A375 (cell line): ENCODE data around the gene SPAG5. TPM values are rescaled to one million over a fixed set of nuclear protein-coding genes. Genes with fewer than 3 reads are reported as not detected.

Source experiments
- total RNA-seq: library from RNA; depleted of rRNA; stranded (reverse); fragments of >200 nt; shearing (Covaris generic); gene quantifications from 2 replicates; pipeline ENCODE4 v1.2.3, GENCODE V29; 2014; rRNA removed

Gene SPAG5
- total RNA-seq = 97.4 and 108 TPM in 2 replicates

GRCh38 chr17:28598799-28599310 is at the start of gene SPAG5:
SPAG5 (minus strand) TSS chr17:28599025; CDS start chr17:28598946, 79 bp downstream.

GRCh38 chr17:28644787-28645575 is 46.2 kb upstream of the SPAG5 start, which contains the start of gene BLTP2:
BLTP2 (minus strand) TSS chr17:28645158; CDS start chr17:28645056, 102 bp downstream.

GRCh38 chr17:28613931-28614381 is 15.1 kb upstream of the SPAG5 start, which contains the start of gene RSKR:
RSKR (minus strand) TSS chr17:28614185; CDS start chr17:28614161, 24 bp downstream.

GRCh38 chr17:28576758-28577465 is 21.9 kb downstream of the SPAG5 start, which contains the start of gene ALDOC:
ALDOC (minus strand) TSS chr17:28576895; CDS start chr17:28575532, 1,363 bp downstream.

GRCh38 chr17:28571361-28572122 is 27.3 kb downstream of the SPAG5 start, which contains the start of gene PIGS:
PIGS (minus strand) TSS chr17:28571524; CDS start chr17:28571496, 28 bp downstream.

GRCh38 chr17:28552176-28552999 is 46.4 kb downstream of the SPAG5 start, which contains the start of gene UNC119:
UNC119 (minus strand) TSS chr17:28552624; CDS start chr17:28552557, 67 bp downstream.

Other genes with a start within 250 kb of the SPAG5 start
- gene POLDIP2, start 241.5 kb downstream of the SPAG5 start, total RNA-seq = 156 and 173 TPM in 2 replicates
- not detected in 2 replicates for gene SEBOX, start 233.8 kb downstream of the SPAG5 start, total RNA-seq
- gene VTN, start 228.7 kb downstream of the SPAG5 start, total RNA-seq = 0.05 TPM in 1 of 2 replicates, not detected in the other
- gene SARM1, start 227.3 kb downstream of the SPAG5 start, total RNA-seq = 10.8 and 13.0 TPM in 2 replicates
- 6.2 and 9.2 TPM in 2 replicates for gene SLC46A1, start 192.8 kb downstream of the SPAG5 start, total RNA-seq
- gene SLC13A2, start 125.4 kb downstream of the SPAG5 start, total RNA-seq = not detected in 2 replicates
- gene FOXN1, start 92.7 kb downstream of the SPAG5 start, total RNA-seq = 0.11 TPM in 1 of 2 replicates, not detected in the other
- gene UNC119, start 46.4 kb downstream of the SPAG5 start, total RNA-seq = 41.9 and 42.8 TPM in 2 replicates
- 64.5 and 79.7 TPM in 2 replicates for gene PIGS, start 27.5 kb downstream of the SPAG5 start, total RNA-seq
- 116 and 133 TPM in 2 replicates for gene ALDOC, start 22.1 kb downstream of the SPAG5 start, total RNA-seq
- gene RSKR, start 15.2 kb upstream of the SPAG5 start, total RNA-seq = 6.3 and 7.8 TPM in 2 replicates
- gene BLTP2, start 46.1 kb upstream of the SPAG5 start, total RNA-seq = 114 and 124 TPM in 2 replicates
- gene SDF2, start 62.9 kb upstream of the SPAG5 start, total RNA-seq = 44.1 and 50.7 TPM in 2 replicates
- 61.7 and 66.9 TPM in 2 replicates for gene SUPT6H, start 63.2 kb upstream of the SPAG5 start, total RNA-seq
- 7.3 and 10.3 TPM in 2 replicates for gene PROCA1, start 112.9 kb upstream of the SPAG5 start, total RNA-seq
- 217 and 273 TPM in 2 replicates for gene RAB34, start 118.8 kb upstream of the SPAG5 start, total RNA-seq
- gene RPL23A, start 121.0 kb upstream of the SPAG5 start, total RNA-seq = 965 and 1,132 TPM in 2 replicates
- 16.1 and 18.9 TPM in 2 replicates for gene TLCD1, start 127.2 kb upstream of the SPAG5 start, total RNA-seq
- gene NEK8, start 129.8 kb upstream of the SPAG5 start, total RNA-seq = 2.7 and 3.1 TPM in 2 replicates
- 91.1 and 92.0 TPM in 2 replicates for gene TRAF4, start 145.0 kb upstream of the SPAG5 start, total RNA-seq
- 10.9 and 11.8 TPM in 2 replicates for gene FAM222B, start 243.8 kb upstream of the SPAG5 start, total RNA-seq